ENCODE results near the gene MRPS16. TPM values are rescaled to one million over a fixed set of nuclear protein-coding genes. Genes with fewer than 3 reads are reported as not detected.

MRPS16 gene
- total RNA-seq, 1 donor from 2014 or later = 55.9 TPM

GRCh38 chr10:73281097-73281496, 28.7 kb upstream of the MRPS16 start:
- no peak overlapping the region for H3K4me3 ChIP-seq
- H3K27ac ChIP-seq = no peak overlapping the region
- no peak for TF ChIP-seq CTCF (IDR thresholded peaks at IDR 0.05)
- no peak for DNase-seq
- no peaks in the 10 kb centered on the region for H3K27me3 ChIP-seq (ENCODE audit: low read depth)
- no peak for ATAC-seq
- intact Hi-C loops (cut with DNase I) = no loop called here
- no peaks in the 10 kb centered on the region for H3K36me3 ChIP-seq
- no peaks in the 10 kb centered on the region for H3K4me1 ChIP-seq
- H3K9me3 ChIP-seq = no peaks in the 10 kb centered on the region

- no peak for TF ChIP-seq CTCF (IDR thresholded peaks at IDR 0.05)
- Histone ChIP-seq H3K4me1 (no peaks in the 10 kb centered on the region), H3K4me3 (no peak overlapping the region), H3K27me3 (ENCODE audit: low read depth) (no peaks in the 10 kb centered on the region), H3K9me3 (no peaks in the 10 kb centered on the region), H3K27ac (no peak overlapping the region), H3K36me3 (no peaks in the 10 kb centered on the region)
- DNase-seq (no peak), ATAC-seq (no peak)
- intact Hi-C loops (cut with DNase I) = no loop called here
Measured at GRCh38 chr10:73264423-73264822, 12.0 kb upstream of the MRPS16 start.

- H3K4me1 ChIP-seq = no peaks in the 10 kb centered on the region
- no peak overlapping the region for H3K4me3 ChIP-seq
- ATAC-seq (no peak), DNase-seq (no peak)
- H3K9me3 ChIP-seq = no peaks in the 10 kb centered on the region
- intact Hi-C loops (cut with DNase I) = no loop called here
- H3K27ac ChIP-seq = no peak overlapping the region
- H3K36me3 ChIP-seq = no peaks in the 10 kb centered on the region
- no peaks in the 10 kb centered on the region for H3K27me3 ChIP-seq (ENCODE audit: low read depth)
- TF ChIP-seq CTCF (IDR thresholded peaks at IDR 0.05) = peak; percentile 32
Measured at GRCh38 chr10:73263693-73264347, 11.4 kb upstream of the MRPS16 start.

GRCh38 chr10:73262880-73263555, 10.6 kb upstream of the MRPS16 start:
- Histone ChIP-seq H3K36me3 (no peaks in the 10 kb centered on the region), H3K9me3 (peaks cover 3% of the 10 kb centered on the region), H3K27me3 (ENCODE audit: low read depth) (no peaks in the 10 kb centered on the region), H3K27ac (no peak overlapping the region), H3K4me3 (no peak overlapping the region), H3K4me1 (no peaks in the 10 kb centered on the region)
- TF ChIP-seq CTCF (IDR thresholded peaks at IDR 0.05) = no peak
- intact Hi-C loops (cut with DNase I) = no loop called here
- ATAC-seq = no peak
- DNase-seq = no peak

- Histone ChIP-seq H3K36me3 (no peaks in the 10 kb centered on the region), H3K27ac (no peak overlapping the region), H3K4me1 (no peaks in the 10 kb centered on the region), H3K4me3 (no peak overlapping the region), H3K9me3 (peaks cover 3% of the 10 kb centered on the region), H3K27me3 (ENCODE audit: low read depth) (no peaks in the 10 kb centered on the region)
- no peak for DNase-seq
- no peak for ATAC-seq
- no peak for TF ChIP-seq CTCF (IDR thresholded peaks at IDR 0.05)
- intact Hi-C loops (cut with DNase I) = no loop called here
Measured at GRCh38 chr10:73262105-73262730, 9.8 kb upstream of the MRPS16 start.
